Keratinocyte (primary cell): ENCODE data around the gene ANAPC5.

ENCODE experiments used
- CTCF ChIP-seq, 3 experiments: IDR thresholded peaks in 1 of 3; conservative IDR thresholded peaks in 1 of 3; optimal IDR thresholded peaks in 1 of 3; 2 replicates in 2 of 3; 3 replicates in 1 of 3; pipeline versions ENCODE3 to v1.5.1; 2011; ENCODE audit warnings: low read length in 3 of 3, mild to moderate bottlenecking in 3 of 3, moderate library complexity in 2 of 3, control low read depth in 1 of 3, inconsistent platforms in 1 of 3; ENCODE audit not compliant: insufficient read depth in 2 of 3; ENCODE audit errors: extremely low read depth in 1 of 3
- EZH2 ChIP-seq: IDR thresholded peaks from one replicate; pipeline ENCODE4 v1.6.1; 2012; ENCODE audit warnings: inconsistent platforms, mild to moderate bottlenecking, low read length, moderate library complexity

- TF ChIP-seq CTCF (optimal IDR thresholded peaks at IDR 0.05 in 1 of 3, IDR thresholded peaks at IDR 0.05 in 1 of 3, conservative IDR thresholded peaks at IDR 0.05 in 1 of 3; ENCODE audit: extremely low read depth in 1 of 3, insufficient read depth in 2 of 3, low read length in 3 of 3) (no peak), EZH2 (no peak)
Measured at GRCh38 chr12:121328620-121329019, 23.6 kb downstream of the ANAPC5 start.
